ENCODE measurements around the gene SERPINA5. TPM values are rescaled to one million over a fixed set of nuclear protein-coding genes. Genes with fewer than 3 reads are reported as not detected.

The SERPINA5 gene
- total RNA-seq, 1 experiment from 2014 or later = not detected

DNA sequence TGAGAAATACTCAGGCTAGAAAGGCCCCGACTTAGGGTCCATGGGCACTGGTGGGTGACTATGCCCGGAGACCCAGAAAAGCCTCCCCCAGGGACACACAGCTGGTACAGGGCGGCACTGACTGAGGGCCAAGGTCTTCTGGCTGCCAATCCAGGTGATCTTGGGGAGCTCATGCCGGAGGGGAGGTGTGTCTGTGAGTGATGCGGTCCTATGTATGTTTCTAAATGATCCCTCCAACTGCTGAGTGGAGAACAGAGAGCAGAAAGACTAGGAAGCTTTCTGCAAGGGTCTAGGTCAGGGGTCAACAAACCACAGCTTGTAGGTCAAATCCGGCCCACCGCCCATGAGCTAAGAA is 19.6 kb upstream of the SERPINA5 start:
- no peak overlapping the region for H3K4me2 ChIP-seq
- no peak overlapping the region for H2AFZ ChIP-seq
- DNase-seq = no peak
- intact Hi-C loops (cut with micrococcal nuclease; ENCODE audit: unreplicated experiment) = no loop called here
- H4K20me1 ChIP-seq (ENCODE audit: insufficient read depth) = no peaks in the 10 kb centered on the region
- ChIA-PET POLR2A (ENCODE audit: unreplicated experiment) (no interaction called here), CTCF (no interaction called here)
- no peaks in the 10 kb centered on the region for H3K4me1 ChIP-seq (replicated peaks; ENCODE audit: insufficient read depth)
- H3K36me3 ChIP-seq (ENCODE audit: low read depth) = no peaks in the 10 kb centered on the region
- no peaks in the 10 kb centered on the region for H3K79me2 ChIP-seq (ENCODE audit: low read depth)
- no peaks in the 10 kb centered on the region for H3F3A ChIP-seq (ENCODE audit: insufficient read depth, low read depth)
- H3K4me3 ChIP-seq = no peak overlapping the region
- H3K27ac ChIP-seq = no peak overlapping the region
- no peak for TF ChIP-seq EZH2 (IDR thresholded peaks at IDR 0.05; ENCODE audit: low read depth)
- TF ChIP-seq, protein P1, sequence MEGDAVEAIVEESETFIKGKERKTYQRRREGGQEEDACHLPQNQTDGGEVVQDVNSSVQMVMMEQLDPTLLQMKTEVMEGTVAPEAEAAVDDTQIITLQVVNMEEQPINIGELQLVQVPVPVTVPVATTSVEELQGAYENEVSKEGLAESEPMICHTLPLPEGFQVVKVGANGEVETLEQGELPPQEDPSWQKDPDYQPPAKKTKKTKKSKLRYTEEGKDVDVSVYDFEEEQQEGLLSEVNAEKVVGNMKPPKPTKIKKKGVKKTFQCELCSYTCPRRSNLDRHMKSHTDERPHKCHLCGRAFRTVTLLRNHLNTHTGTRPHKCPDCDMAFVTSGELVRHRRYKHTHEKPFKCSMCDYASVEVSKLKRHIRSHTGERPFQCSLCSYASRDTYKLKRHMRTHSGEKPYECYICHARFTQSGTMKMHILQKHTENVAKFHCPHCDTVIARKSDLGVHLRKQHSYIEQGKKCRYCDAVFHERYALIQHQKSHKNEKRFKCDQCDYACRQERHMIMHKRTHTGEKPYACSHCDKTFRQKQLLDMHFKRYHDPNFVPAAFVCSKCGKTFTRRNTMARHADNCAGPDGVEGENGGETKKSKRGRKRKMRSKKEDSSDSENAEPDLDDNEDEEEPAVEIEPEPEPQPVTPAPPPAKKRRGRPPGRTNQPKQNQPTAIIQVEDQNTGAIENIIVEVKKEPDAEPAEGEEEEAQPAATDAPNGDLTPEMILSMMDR (conservative IDR thresholded peaks at IDR 0.05) = no peak
- no TSS peak for BruUV-seq (replicated peaks)
- H3K27me3 ChIP-seq (ENCODE audit: insufficient read depth, low read depth) = no peaks in the 10 kb centered on the region
- no peaks in the 10 kb centered on the region for H3K9me2 ChIP-seq (ENCODE audit: insufficient read depth)
- no peaks in the 10 kb centered on the region for H3K9me3 ChIP-seq (ENCODE audit: insufficient read depth, low read depth)

DNA sequence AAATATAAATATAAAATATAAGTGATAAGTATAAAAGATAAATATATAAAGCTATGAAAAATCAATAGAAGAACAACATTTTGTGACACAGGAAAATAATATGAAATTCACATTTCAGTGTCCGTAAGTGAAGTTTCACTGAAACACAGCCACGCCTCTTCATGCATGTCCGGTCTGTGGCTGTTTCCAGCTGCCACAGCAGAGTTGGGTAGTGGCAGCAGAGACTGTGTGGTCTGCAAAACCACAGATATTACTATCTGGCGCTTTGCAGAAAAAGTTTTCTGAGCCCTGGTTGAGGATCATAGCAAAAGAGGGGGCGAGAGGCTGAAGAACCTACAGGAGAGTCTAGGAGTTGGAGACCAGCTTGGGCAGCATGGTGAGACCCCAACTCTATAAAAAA is 19.2 kb upstream of the SERPINA5 start:
- H3K4me1 ChIP-seq (replicated peaks; ENCODE audit: insufficient read depth) = no peaks in the 10 kb centered on the region
- H3K27ac ChIP-seq = no peak overlapping the region
- no peak overlapping the region for H2AFZ ChIP-seq
- no peaks in the 10 kb centered on the region for H3K36me3 ChIP-seq (ENCODE audit: low read depth)
- CTCF ChIA-PET = no interaction called here
- BruUV-seq (replicated peaks) = no TSS peak
- TF ChIP-seq, protein P1 (conservative IDR thresholded peaks at IDR 0.05) = no peak
- TF ChIP-seq EZH2 (IDR thresholded peaks at IDR 0.05; ENCODE audit: low read depth) = no peak
- DNase-seq = no peak
- no peaks in the 10 kb centered on the region for H3K79me2 ChIP-seq (ENCODE audit: low read depth)
- no peaks in the 10 kb centered on the region for H4K20me1 ChIP-seq (ENCODE audit: insufficient read depth)
- no peaks in the 10 kb centered on the region for H3K9me3 ChIP-seq (ENCODE audit: insufficient read depth, low read depth)
- no peaks in the 10 kb centered on the region for H3K27me3 ChIP-seq (ENCODE audit: insufficient read depth, low read depth)
- intact Hi-C loops (cut with micrococcal nuclease; ENCODE audit: unreplicated experiment) = no loop called here
- no peak overlapping the region for H3K4me3 ChIP-seq
- no peaks in the 10 kb centered on the region for H3K9me2 ChIP-seq (ENCODE audit: insufficient read depth)
- H3K4me2 ChIP-seq = no peak overlapping the region
- POLR2A ChIA-PET (ENCODE audit: unreplicated experiment) = no interaction called here
- no peaks in the 10 kb centered on the region for H3F3A ChIP-seq (ENCODE audit: insufficient read depth, low read depth)

DNA sequence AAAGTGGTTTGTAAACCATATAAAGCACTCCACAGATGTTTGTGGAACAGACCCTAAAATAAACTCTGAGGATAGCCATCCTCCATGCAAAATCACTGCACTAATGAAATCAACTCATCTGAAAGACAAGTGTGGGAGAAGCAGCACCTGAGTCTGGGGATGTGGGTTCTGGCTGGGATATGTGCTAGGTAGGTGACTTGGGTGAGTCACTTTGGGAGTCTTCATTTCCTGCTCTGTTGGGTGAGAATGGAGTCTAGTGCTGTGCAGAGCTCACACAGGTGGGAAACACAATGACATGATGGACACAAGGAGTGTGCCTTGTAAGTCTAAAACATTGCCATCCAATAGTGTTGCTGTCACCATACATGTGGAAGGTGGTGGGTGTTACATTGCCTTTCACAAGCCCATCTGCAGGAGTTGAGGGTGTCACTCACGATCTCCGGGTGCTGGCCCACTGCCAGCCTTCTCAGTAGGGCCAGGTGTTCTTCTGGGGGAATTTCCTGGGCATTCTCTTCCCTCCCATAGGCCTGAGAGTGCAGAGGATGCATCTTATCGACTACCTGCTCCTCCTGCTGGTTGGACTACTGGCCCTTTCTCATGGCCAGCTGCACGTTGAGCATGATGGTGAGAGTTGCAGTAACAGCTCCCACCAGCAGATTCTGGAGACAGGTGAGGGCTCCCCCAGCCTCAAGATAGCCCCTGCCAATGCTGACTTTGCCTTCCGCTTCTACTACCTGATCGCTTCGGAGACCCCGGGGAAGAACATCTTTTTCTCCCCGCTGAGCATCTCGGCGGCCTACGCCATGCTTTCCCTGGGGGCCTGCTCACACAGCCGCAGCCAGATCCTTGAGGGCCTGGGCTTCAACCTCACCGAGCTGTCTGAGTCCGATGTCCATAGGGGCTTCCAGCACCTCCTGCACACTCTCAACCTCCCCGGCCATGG is 18.0 kb upstream of the SERPINA5 start:
- no peak for DNase-seq
- ChIA-PET CTCF (no interaction called here), POLR2A (ENCODE audit: unreplicated experiment) (no interaction called here)
- Histone ChIP-seq H3K79me2 (ENCODE audit: low read depth) (no peaks in the 10 kb centered on the region), H3K27ac (no peak overlapping the region), H4K20me1 (ENCODE audit: insufficient read depth) (no peaks in the 10 kb centered on the region), H3K27me3 (ENCODE audit: insufficient read depth, low read depth) (no peaks in the 10 kb centered on the region), H3K9me3 (ENCODE audit: insufficient read depth, low read depth) (no peaks in the 10 kb centered on the region), H3K4me3 (no peak overlapping the region), H3K4me2 (no peak overlapping the region), H3K4me1 (replicated peaks; ENCODE audit: insufficient read depth) (no peaks in the 10 kb centered on the region), H3F3A (ENCODE audit: insufficient read depth, low read depth) (no peaks in the 10 kb centered on the region), H3K36me3 (ENCODE audit: low read depth) (no peaks in the 10 kb centered on the region), H3K9me2 (ENCODE audit: insufficient read depth) (no peaks in the 10 kb centered on the region), H2AFZ (no peak overlapping the region)
- no peak for TF ChIP-seq EZH2 (IDR thresholded peaks at IDR 0.05; ENCODE audit: low read depth)
- TF ChIP-seq, protein P1 (conservative IDR thresholded peaks at IDR 0.05) = no peak
- BruUV-seq (replicated peaks) = no TSS peak
- intact Hi-C loops (cut with micrococcal nuclease; ENCODE audit: unreplicated experiment) = no loop called here

All from PC-9 (cell line).